Left ventricle myocardium inferior (tissue), 1 donor: Measurements from ENCODE around the gene KRTAP10-5. TPM values are rescaled to one million over a fixed set of nuclear protein-coding genes. Genes with fewer than 3 reads are reported as not detected.

Experiments
- DNase-seq: peaks from one replicate; pipeline ENCODE4 v3.0.0-alpha.2; 2020
- H3K27ac ChIP-seq: fragments of 200-600 bp; replicated peaks from 2 replicates; pipeline ENCODE4 v1.8.0; 2021
- H3K27me3 ChIP-seq: fragments of 200-600 bp; 2 replicates; pipeline ENCODE4 v1.8.0; 2021; ENCODE audit warnings: low read depth
- H3K36me3 ChIP-seq: fragments of 200-600 bp; 2 replicates; pipeline ENCODE4 v1.8.0; 2021
- H3K4me1 ChIP-seq: fragments of 200-600 bp; 2 replicates; pipeline ENCODE4 v1.8.0; 2021
- H3K4me3 ChIP-seq: fragments of 200-600 bp; 2 replicates; pipeline ENCODE4 v1.8.0; 2021; ENCODE audit warnings: mild to moderate bottlenecking, moderate library complexity
- H3K9me3 ChIP-seq: fragments of 200-600 bp; replicated peaks from 2 replicates; pipeline ENCODE4 v1.8.0; 2021
- CTCF ChIP-seq: fragments of 200-600 bp; IDR thresholded peaks from 2 replicates; pipeline ENCODE4 v1.8.0; 2021; ENCODE audit warnings: antibody characterized with exemption, mild to moderate bottlenecking, borderline replicate concordance
- intact Hi-C: fragments of 100-400 bp; cut with micrococcal nuclease; formaldehyde crosslinking; loops from one replicate; pipeline ENCODE4 v1.11.0; 2022
- total RNA-seq: library from RNA; stranded (reverse); fragmentation: NEBNext Ultra II Directional; extraction: Animal tissue kit (Norgen Biotek cat#: 25700); gene quantifications from one replicate; pipeline ENCODE4 v1.2.1, GENCODE V29; 2021
- donor health status: DM: no; HTN: yes; CAD: no; lungs with severe emphysema.

The KRTAP10-5 gene
- total RNA-seq, 1 donor from 2014 or later, result not detected

- TF ChIP-seq CTCF, result no peak
- Histone ChIP-seq H3K36me3 (no peaks in the 10 kb centered on the region), H3K4me3 (no peak overlapping the region), H3K4me1 (peaks cover 8% of the 10 kb centered on the region), H3K27me3 (peaks cover 37% of the 10 kb centered on the region), H3K27ac (no peak overlapping the region), H3K9me3 (peaks cover 7% of the 10 kb centered on the region)
- intact Hi-C loops, result no loop called here
- DNase-seq, result no peak
Measured at GRCh38 chr21:44590311-44590721, 9.9 kb upstream of the KRTAP10-5 start.

- H3K36me3 ChIP-seq, result no peaks in the 10 kb centered on the region
- intact Hi-C loops, result no loop called here
- H3K27me3 ChIP-seq, result peaks cover 37% of the 10 kb centered on the region
- H3K4me1 ChIP-seq, result peaks cover 8% of the 10 kb centered on the region
- H3K27ac ChIP-seq, result no peak overlapping the region
- DNase-seq, result no peak
- TF ChIP-seq CTCF, result no peak
- no peak overlapping the region for H3K4me3 ChIP-seq
- peaks cover 7% of the 10 kb centered on the region for H3K9me3 ChIP-seq
Measured at GRCh38 chr21:44589586-44590305, 9.3 kb upstream of the KRTAP10-5 start.

- TF ChIP-seq CTCF, result no peak
- H3K27me3 ChIP-seq, result peaks cover 43% of the 10 kb centered on the region
Measured at GRCh38 chr21:44589094-44589493, 8.7 kb upstream of the KRTAP10-5 start.

GRCh38 chr21:44585892-44586291, 5.5 kb upstream of the KRTAP10-5 start:
- Histone ChIP-seq H3K4me3 (no peak overlapping the region), H3K9me3 (peaks cover 24% of the 10 kb centered on the region), H3K27me3 (peaks cover 48% of the 10 kb centered on the region), H3K27ac (no peak overlapping the region), H3K4me1 (peaks cover 5% of the 10 kb centered on the region), H3K36me3 (no peaks in the 10 kb centered on the region)
- no peak for DNase-seq
- TF ChIP-seq CTCF, result no peak
- intact Hi-C loops, result no loop called here

More at GRCh38 chr21:44589094-44589493, 8.7 kb upstream of the KRTAP10-5 start:
- no peak for DNase-seq
- H3K4me3 ChIP-seq, result no peak overlapping the region
- no peaks in the 10 kb centered on the region for H3K36me3 ChIP-seq
- intact Hi-C loops, result no loop called here
- H3K9me3 ChIP-seq, result peaks cover 7% of the 10 kb centered on the region
- H3K4me1 ChIP-seq, result peaks cover 11% of the 10 kb centered on the region
- H3K27ac ChIP-seq, result no peak overlapping the region

GRCh38 chr21:44583800-44584147, 3.4 kb upstream of the KRTAP10-5 start:
- peaks cover 27% of the 10 kb centered on the region for H3K9me3 ChIP-seq
- no peak overlapping the region for H3K4me3 ChIP-seq
- no peak for TF ChIP-seq CTCF
- peaks cover 5% of the 10 kb centered on the region for H3K4me1 ChIP-seq
- H3K27ac ChIP-seq, result no peak overlapping the region
- no peaks in the 10 kb centered on the region for H3K36me3 ChIP-seq
- H3K27me3 ChIP-seq, result peaks cover 40% of the 10 kb centered on the region
- no peak for DNase-seq
- intact Hi-C loops, result no loop called here
